Effector memory CD8-positive, alpha-beta T cell (primary cell): ENCODE measurements around the gene BRD1.

Experiments used
- ATAC-seq: fragments of 150-1000 bp; cut with Tn5 transposase; replicated peaks from 2 replicates; pipeline ENCODE4 v1.10.0; 2021; ENCODE audit warnings: mild to moderate bottlenecking, moderate library complexity
- DNase-seq, 3 experiments: peaks; one replicate each; pipeline ENCODE4 v3.0.0; 2021
- H3K27ac Mint-ChIP-seq, 2 donors: one replicate each; pipeline ENCODE4 v1.8.0; 2022; ENCODE audit warnings: mild to moderate bottlenecking in 2 of 2, mixed read lengths in 2 of 2, moderate library complexity in 2 of 2
- H3K27me3 Mint-ChIP-seq, 2 donors: one replicate each; pipeline ENCODE4 v1.8.0; 2022; ENCODE audit warnings: mixed read lengths in 2 of 2
- H3K36me3 Mint-ChIP-seq: one replicate; pipeline ENCODE4 v1.8.0; 2022; ENCODE audit warnings: mild to moderate bottlenecking, moderate library complexity, mixed read lengths; ENCODE audit not compliant: insufficient read depth
- H3K4me1 Mint-ChIP-seq, 2 donors: one replicate each; pipeline ENCODE4 v1.8.0; 2022; ENCODE audit warnings: low read depth in 2 of 2, mixed read lengths in 2 of 2
- H3K4me3 Mint-ChIP-seq, 2 donors: one replicate each; pipeline ENCODE4 v1.8.0; 2022; ENCODE audit warnings: mild to moderate bottlenecking in 2 of 2, mixed read lengths in 2 of 2, moderate library complexity in 2 of 2
- H3K9me3 Mint-ChIP-seq, 2 donors: one replicate each; pipeline ENCODE4 v1.8.0; 2022; ENCODE audit warnings: mixed read lengths in 2 of 2

The BRD1 gene

GRCh38 chr22:49727191-49727880 lies 100.3 kb downstream of the BRD1 start:
- no peaks in the 10 kb centered on the region for H3K9me3 Mint-ChIP-seq
- H3K4me3 Mint-ChIP-seq, result no peak overlapping the region
- H3K36me3 Mint-ChIP-seq, result no peaks in the 10 kb centered on the region
- ATAC-seq, result no peak
- peaks cover 3 to 9% of the 10 kb centered on the region in 2 donors for H3K4me1 Mint-ChIP-seq
- H3K27me3 Mint-ChIP-seq, result peaks cover 43 to 65% of the 10 kb centered on the region in 2 donors
- no peak overlapping the region for H3K27ac Mint-ChIP-seq
- DNase-seq, result no peak

- peaks cover 37 to 58% of the 10 kb centered on the region in 2 donors for H3K27me3 Mint-ChIP-seq
- H3K27ac Mint-ChIP-seq, result no peak overlapping the region
- no peak for DNase-seq
- peaks cover 3 to 9% of the 10 kb centered on the region in 2 donors for H3K4me1 Mint-ChIP-seq
- no peaks in the 10 kb centered on the region for H3K36me3 Mint-ChIP-seq
- no peak overlapping the region for H3K4me3 Mint-ChIP-seq
- ATAC-seq, result no peak
- H3K9me3 Mint-ChIP-seq, result no peaks in the 10 kb centered on the region
Measured at GRCh38 chr22:49726701-49727101, 101.0 kb downstream of the BRD1 start.

- no peaks in the 10 kb centered on the region for H3K36me3 Mint-ChIP-seq
- no peak for DNase-seq
- ATAC-seq, result no peak
Measured at GRCh38 chr22:49726022-49726681, 101.5 kb downstream of the BRD1 start.

GRCh38 chr22:49725516-49725915 lies 102.2 kb downstream of the BRD1 start:
- peak overlapping the region; percentile 86 to 95 for H3K4me3 Mint-ChIP-seq
- H3K36me3 Mint-ChIP-seq, result no peaks in the 10 kb centered on the region
- H3K4me1 Mint-ChIP-seq, result peaks cover 3 to 9% of the 10 kb centered on the region in 2 donors
- DNase-seq (no peak), ATAC-seq (no peak)
- H3K27ac Mint-ChIP-seq, result no peak overlapping the region
- no peaks in the 10 kb centered on the region for H3K9me3 Mint-ChIP-seq
- peaks cover 28 to 47% of the 10 kb centered on the region in 2 donors for H3K27me3 Mint-ChIP-seq

More at GRCh38 chr22:49726022-49726681, 101.5 kb downstream of the BRD1 start:
- peak overlapping the region; percentile 48 to 67 for H3K4me3 Mint-ChIP-seq
- peaks cover 34 to 53% of the 10 kb centered on the region in 2 donors for H3K27me3 Mint-ChIP-seq
- peak overlapping the region in 1 of 2 donors; percentile 56 for H3K27ac Mint-ChIP-seq
- peaks cover 3 to 9% of the 10 kb centered on the region in 2 donors for H3K4me1 Mint-ChIP-seq
- no peaks in the 10 kb centered on the region for H3K9me3 Mint-ChIP-seq

GRCh38 chr22:49724893-49725489 lies 102.7 kb downstream of the BRD1 start:
- Mint-ChIP-seq H3K9me3 (no peaks in the 10 kb centered on the region), H3K27ac (peak overlapping the region in 1 of 2 donors; percentile 88), H3K4me1 (peaks cover 3 to 9% of the 10 kb centered on the region in 2 donors), H3K27me3 (peaks cover 23 to 41% of the 10 kb centered on the region in 2 donors), H3K36me3 (no peaks in the 10 kb centered on the region), H3K4me3 (peak overlapping the region; percentile 86 to 95)
- DNase-seq, result peak; percentile 50 to 67 (median 61)
- ATAC-seq, result peak; percentile 94

DNA sequence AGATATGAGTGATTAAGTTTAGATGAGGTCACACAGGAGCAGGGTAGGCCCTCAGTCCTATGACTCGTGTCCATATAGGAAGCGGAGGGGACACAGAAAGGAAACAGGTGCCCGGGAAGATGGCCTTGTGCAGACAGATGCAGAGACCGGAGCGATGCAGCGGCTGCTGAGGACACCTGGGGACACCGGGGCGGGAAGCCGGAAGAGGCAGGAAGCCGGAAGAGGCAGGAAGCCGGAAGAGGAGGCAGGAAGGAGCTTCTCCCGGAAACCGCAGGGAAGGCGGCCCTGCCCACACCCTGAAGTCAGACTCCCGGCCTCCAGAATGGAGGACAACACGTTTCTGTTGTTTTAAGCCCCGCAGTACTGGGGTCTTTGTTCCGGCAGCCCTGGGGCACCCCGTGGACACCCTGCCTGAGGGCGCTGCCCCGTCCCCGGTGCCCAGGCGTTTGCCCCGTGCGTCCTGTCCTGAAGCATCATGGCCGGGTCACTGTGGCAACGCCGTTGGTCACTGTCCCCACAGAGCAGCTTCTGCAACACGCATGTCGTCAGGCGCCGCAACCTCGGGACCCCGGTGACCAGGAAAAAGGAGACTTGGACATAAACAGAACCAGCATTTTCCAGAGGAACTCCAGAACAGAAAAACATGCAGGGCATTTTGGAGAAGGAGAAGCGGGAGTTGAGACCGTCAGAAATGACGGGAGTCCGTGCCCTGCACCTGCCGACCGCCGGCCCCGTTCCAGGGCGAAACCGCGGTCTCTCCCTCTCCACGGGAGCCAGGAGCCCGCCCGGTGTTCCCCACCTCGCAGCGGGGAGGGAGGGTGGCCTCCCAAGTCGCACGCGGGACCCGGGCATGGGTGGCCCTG lies 103.4 kb downstream of the BRD1 start:
- Mint-ChIP-seq H3K27ac (peak overlapping the region; percentile 88 to 93), H3K4me1 (peaks cover 3 to 9% of the 10 kb centered on the region in 2 donors), H3K36me3 (peaks cover 2% of the 10 kb centered on the region), H3K27me3 (peaks cover 18 to 34% of the 10 kb centered on the region in 2 donors), H3K4me3 (peak overlapping the region; percentile 86 to 95), H3K9me3 (no peaks in the 10 kb centered on the region)
- DNase-seq, result no peak
- peak; percentile 35 for ATAC-seq

GRCh38 chr22:49723478-49724029 lies 104.1 kb downstream of the BRD1 start:
- Mint-ChIP-seq H3K27ac (peak overlapping the region; percentile 88 to 93), H3K27me3 (peaks cover 13 to 27% of the 10 kb centered on the region in 2 donors), H3K36me3 (peaks cover 2% of the 10 kb centered on the region), H3K9me3 (no peaks in the 10 kb centered on the region), H3K4me1 (peaks cover 3 to 9% of the 10 kb centered on the region in 2 donors), H3K4me3 (peak overlapping the region; percentile 86 to 95)
- no peak for DNase-seq
- no peak for ATAC-seq
